Coronary artery (tissue), 2 donors: ENCODE data around the gene PRRG1.
"Not testable (repeated sequence)": the region's sequence is repeated elsewhere in the genome, so short reads cannot be mapped to it uniquely, and the experiment has no call there.

Experiments used
- DNase-seq: peaks from one replicate; pipeline ENCODE4 v3.0.0-alpha.2; 2017; ENCODE audit warnings: low spot score
- H3K27ac ChIP-seq, 2 donors: fragments of 200-600 bp; sonication (generic); one replicate each; pipeline ENCODE4 v1.5.1; 2016 to 2019
- H3K4me3 ChIP-seq: fragments of 200-600 bp; sonication (generic); 2 replicates; pipeline ENCODE4 v1.5.1; 2016; ENCODE audit warnings: mild to moderate bottlenecking, moderate library complexity
- CTCF ChIP-seq: fragments of 200-600 bp; sonication (generic); IDR thresholded peaks from one replicate; pipeline ENCODE4 v1.5.1; 2019; ENCODE audit warnings: antibody characterized with exemption

The PRRG1 gene

GRCh38 chrX:37485429-37485828 lies 136.3 kb downstream of the PRRG1 start:
- H3K27ac ChIP-seq = no peak overlapping the region
- no peak for TF ChIP-seq CTCF

GRCh38 chrX:37487271-37487670 lies 138.1 kb downstream of the PRRG1 start:
- Histone ChIP-seq H3K27ac (no peak overlapping the region), H3K4me3 (no peak overlapping the region)
- no peak for DNase-seq
- no peak for TF ChIP-seq CTCF

More at GRCh38 chrX:37485429-37485828, 136.3 kb downstream of the PRRG1 start:
- H3K4me3 ChIP-seq = no peak overlapping the region
- no peak for DNase-seq

GRCh38 chrX:37488323-37488722 lies 139.2 kb downstream of the PRRG1 start:
- no peak overlapping the region for H3K27ac ChIP-seq
- DNase-seq = no peak
- no peak overlapping the region for H3K4me3 ChIP-seq
- TF ChIP-seq CTCF = no peak

- DNase-seq = no peak
- TF ChIP-seq CTCF = no peak
- no peak overlapping the region for H3K4me3 ChIP-seq
- no peak overlapping the region for H3K27ac ChIP-seq
These were observed 142.5 kb downstream of the PRRG1 start for GRCh38 chrX:37491686-37492085.

GRCh38 chrX:37495760-37496159 lies 146.6 kb downstream of the PRRG1 start:
- not testable (repeated sequence) for DNase-seq, H3K27ac ChIP-seq, H3K4me3 ChIP-seq

GRCh38 chrX:37497126-37497525 lies 148.0 kb downstream of the PRRG1 start:
- not testable (repeated sequence) for H3K4me3 ChIP-seq, H3K27ac ChIP-seq, DNase-seq

- not testable (repeated sequence) for H3K27ac ChIP-seq, H3K4me3 ChIP-seq, DNase-seq
These were observed 149.2 kb downstream of the PRRG1 start for GRCh38 chrX:37498323-37498722.

GRCh38 chrX:37499649-37500048 lies 150.5 kb downstream of the PRRG1 start:
- not testable (repeated sequence) for H3K4me3 ChIP-seq, DNase-seq, H3K27ac ChIP-seq

GRCh38 chrX:37504991-37505390 lies 155.8 kb downstream of the PRRG1 start:
- DNase-seq = no peak
- TF ChIP-seq CTCF = no peak
- H3K4me3 ChIP-seq = no peak overlapping the region
- no peak overlapping the region for H3K27ac ChIP-seq
